Measurements from ENCODE around the gene SELENON. TPM values are rescaled to one million over a fixed set of nuclear protein-coding genes. Genes with fewer than 3 reads are reported as not detected.
A peak's percentile ranks its signal among the peaks of the same experiment; 100 is the strongest.

The SELENON gene
- total and polyA plus RNA-seq, 9 of the 15 experiments (the other 6 are each of a cell fraction or from before 2014, with no cell fraction given), result 0.43 to 26.7 (median 7.0) TPM

DNA sequence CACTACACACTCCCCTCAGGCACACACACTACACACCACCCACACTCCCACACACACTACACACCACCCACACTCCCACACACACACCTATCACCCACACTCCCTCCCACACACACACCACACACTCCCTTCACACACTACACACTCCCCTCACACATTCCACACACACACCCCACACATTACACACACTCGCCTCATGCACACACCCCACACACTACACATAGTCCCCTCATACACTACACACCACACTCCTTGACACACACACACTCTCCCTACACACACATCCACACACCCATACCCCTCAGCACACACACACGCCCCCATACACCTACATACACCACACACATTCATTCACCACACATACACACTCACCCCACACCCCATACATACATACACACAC is 31.0 kb upstream of the SELENON start:
- BruUV-seq (replicated peaks), result no TSS peak
- FAIRE-seq (peak; percentile 57), DNase-seq (ENCODE audit: extremely low read depth in 1 of 4, low spot score in 3 of 4) (no peak), ATAC-seq (no peak)
- 29% methylated on average over 2 of the region's 2 CpGs for WGBS (ENCODE audit: insufficient coverage, low coverage, missing lambda C conversion rate)
- intact Hi-C loops (cut with micrococcal nuclease) (no loop called here), in situ Hi-C loops (cut with MboI) (no loop called here)
- no peak overlapping the region; the same call in 2 of the 3 replicates for H3K27ac ChIP-seq (ENCODE audit: extremely low read depth, low read depth, low read length)
- no peak overlapping the region for H3K9ac ChIP-seq (ENCODE audit: insufficient read depth in 1 of 2, low read depth in 2 of 2, low read length in 2 of 2)
- no peak for TF ChIP-seq RBM22 (IDR thresholded peaks at IDR 0.05; ENCODE audit: low read depth, low read length, poor library complexity, severe bottlenecking)
- peak; percentile 19; the same call in 1 of the 2 replicates for TF ChIP-seq EHMT2 (IDR thresholded peaks at IDR 0.05)
- TF ChIP-seq, protein P1, sequence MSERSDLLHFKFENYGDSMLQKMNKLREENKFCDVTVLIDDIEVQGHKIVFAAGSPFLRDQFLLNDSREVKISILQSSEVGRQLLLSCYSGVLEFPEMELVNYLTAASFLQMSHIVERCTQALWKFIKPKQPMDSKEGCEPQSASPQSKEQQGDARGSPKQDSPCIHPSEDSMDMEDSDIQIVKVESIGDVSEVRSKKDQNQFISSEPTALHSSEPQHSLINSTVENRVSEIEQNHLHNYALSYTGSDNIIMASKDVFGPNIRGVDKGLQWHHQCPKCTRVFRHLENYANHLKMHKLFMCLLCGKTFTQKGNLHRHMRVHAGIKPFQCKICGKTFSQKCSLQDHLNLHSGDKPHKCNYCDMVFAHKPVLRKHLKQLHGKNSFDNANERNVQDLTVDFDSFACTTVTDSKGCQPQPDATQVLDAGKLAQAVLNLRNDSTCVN (CRISPR knock-in tag; IDR thresholded peaks at IDR 0.05), result peak; percentile 45; the same call in 1 of the 2 replicates
- TF ChIP-seq ZNF146 (CRISPR knock-in tag; IDR thresholded peaks at IDR 0.05; ENCODE audit: unreplicated experiment), result no peak
- no peak for TF ChIP-seq ZNF77 (CRISPR knock-in tag; IDR thresholded peaks at IDR 0.05)
- TF ChIP-seq PHB2 (IDR thresholded peaks at IDR 0.05; ENCODE audit: low read depth), result 0 out of 2 replicates have a peak, but pooled peaks have one; percentile 9
- peak; percentile 66 for TF ChIP-seq EGR1 (conservative IDR thresholded peaks at IDR 0.05)
- TF ChIP-seq ZNF175 (CRISPR knock-in tag; IDR thresholded peaks at IDR 0.05; ENCODE audit: low read depth), result no peak
- 0 out of 2 replicates have a peak, but pooled peaks have one; percentile 9 for TF ChIP-seq CBFB (CRISPR knock-in tag; IDR thresholded peaks at IDR 0.05)
- peak in 1 of 2 experiments; percentile 20; a peak in 1 of 4 replicates for TF ChIP-seq TRIM24 (IDR thresholded peaks at IDR 0.05)
- TF ChIP-seq, protein P2, sequence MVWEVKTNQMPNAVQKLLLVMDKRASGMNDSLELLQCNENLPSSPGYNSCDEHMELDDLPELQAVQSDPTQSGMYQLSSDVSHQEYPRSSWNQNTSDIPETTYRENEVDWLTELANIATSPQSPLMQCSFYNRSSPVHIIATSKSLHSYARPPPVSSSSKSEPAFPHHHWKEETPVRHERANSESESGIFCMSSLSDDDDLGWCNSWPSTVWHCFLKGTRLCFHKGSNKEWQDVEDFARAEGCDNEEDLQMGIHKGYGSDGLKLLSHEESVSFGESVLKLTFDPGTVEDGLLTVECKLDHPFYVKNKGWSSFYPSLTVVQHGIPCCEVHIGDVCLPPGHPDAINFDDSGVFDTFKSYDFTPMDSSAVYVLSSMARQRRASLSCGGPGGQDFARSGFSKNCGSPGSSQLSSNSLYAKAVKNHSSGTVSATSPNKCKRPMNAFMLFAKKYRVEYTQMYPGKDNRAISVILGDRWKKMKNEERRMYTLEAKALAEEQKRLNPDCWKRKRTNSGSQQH (CRISPR knock-in tag; IDR thresholded peaks at IDR 0.05), result peak; percentile 77
- peak; percentile 79; the same call in 1 of the 2 replicates for TF ChIP-seq TSC22D4 (tag; IDR thresholded peaks at IDR 0.05)
- TF ChIP-seq, protein P3, sequence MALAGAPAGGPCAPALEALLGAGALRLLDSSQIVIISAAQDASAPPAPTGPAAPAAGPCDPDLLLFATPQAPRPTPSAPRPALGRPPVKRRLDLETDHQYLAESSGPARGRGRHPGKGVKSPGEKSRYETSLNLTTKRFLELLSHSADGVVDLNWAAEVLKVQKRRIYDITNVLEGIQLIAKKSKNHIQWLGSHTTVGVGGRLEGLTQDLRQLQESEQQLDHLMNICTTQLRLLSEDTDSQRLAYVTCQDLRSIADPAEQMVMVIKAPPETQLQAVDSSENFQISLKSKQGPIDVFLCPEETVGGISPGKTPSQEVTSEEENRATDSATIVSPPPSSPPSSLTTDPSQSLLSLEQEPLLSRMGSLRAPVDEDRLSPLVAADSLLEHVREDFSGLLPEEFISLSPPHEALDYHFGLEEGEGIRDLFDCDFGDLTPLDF (CRISPR knock-in tag; IDR thresholded peaks at IDR 0.05), result no peak
- TF ChIP-seq, protein P4, sequence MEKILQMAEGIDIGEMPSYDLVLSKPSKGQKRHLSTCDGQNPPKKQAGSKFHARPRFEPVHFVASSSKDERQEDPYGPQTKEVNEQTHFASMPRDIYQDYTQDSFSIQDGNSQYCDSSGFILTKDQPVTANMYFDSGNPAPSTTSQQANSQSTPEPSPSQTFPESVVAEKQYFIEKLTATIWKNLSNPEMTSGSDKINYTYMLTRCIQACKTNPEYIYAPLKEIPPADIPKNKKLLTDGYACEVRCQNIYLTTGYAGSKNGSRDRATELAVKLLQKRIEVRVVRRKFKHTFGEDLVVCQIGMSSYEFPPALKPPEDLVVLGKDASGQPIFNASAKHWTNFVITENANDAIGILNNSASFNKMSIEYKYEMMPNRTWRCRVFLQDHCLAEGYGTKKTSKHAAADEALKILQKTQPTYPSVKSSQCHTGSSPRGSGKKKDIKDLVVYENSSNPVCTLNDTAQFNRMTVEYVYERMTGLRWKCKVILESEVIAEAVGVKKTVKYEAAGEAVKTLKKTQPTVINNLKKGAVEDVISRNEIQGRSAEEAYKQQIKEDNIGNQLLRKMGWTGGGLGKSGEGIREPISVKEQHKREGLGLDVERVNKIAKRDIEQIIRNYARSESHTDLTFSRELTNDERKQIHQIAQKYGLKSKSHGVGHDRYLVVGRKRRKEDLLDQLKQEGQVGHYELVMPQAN (IDR thresholded peaks at IDR 0.05; ENCODE audit: borderline replicate concordance), result peak; percentile 23; the same call in 1 of the 2 replicates
- 0 out of 4 replicates have a peak, but pooled peaks of 1 of the 2 experiments have one; percentile 24 for TF ChIP-seq HDAC1 (IDR thresholded peaks at IDR 0.05)
- TF ChIP-seq OTX1 (CRISPR knock-in tag; IDR thresholded peaks at IDR 0.05), result 0 out of 2 replicates have a peak, but pooled peaks have one; percentile 47
- H3K9me1 ChIP-seq (ENCODE audit: control insufficient read depth, insufficient read depth, low read length), result no peaks in the 10 kb centered on the region
- H3K9me3 ChIP-seq (replicated peaks; ENCODE audit: control insufficient read depth, insufficient read depth, low read depth, low read length), result no peaks in the 10 kb centered on the region; the same call in 1 of the 2 replicates
- CTCF ChIA-PET (ENCODE audit: low intra/inter-chr PET ratio), result no interaction called here
- H3K4me1 ChIP-seq (replicated peaks in 1 of 2; ENCODE audit: control insufficient read depth in 2 of 2, insufficient read depth in 2 of 2, low read length in 2 of 2), result peaks cover 8 to 26% of the 10 kb centered on the region in 2 experiments; a peak in 4 of 5 replicates
- H3K36me3 ChIP-seq (ENCODE audit: control insufficient read depth, insufficient read depth, low read length), result no peaks in the 10 kb centered on the region
- H3K4me3 ChIP-seq, result no peak overlapping the region
- H3K27me3 ChIP-seq (ENCODE audit: control insufficient read depth in 2 of 2, insufficient read depth in 2 of 2, low read length in 2 of 2), result peaks cover 0 to 22% of the 10 kb centered on the region in 2 experiments; a peak in 3 of 5 replicates
- H4K20me1 ChIP-seq (replicated peaks; ENCODE audit: control insufficient read depth, insufficient read depth, low read length), result peaks cover 6% of the 10 kb centered on the region; the same call in 1 of the 2 replicates
- H3K4me2 ChIP-seq (ENCODE audit: insufficient read depth, low read length), result no peak overlapping the region
- POLR2A ChIA-PET, result no interaction called here
- H2AFZ ChIP-seq (ENCODE audit: low read depth, low read length), result no peak overlapping the region
- no peaks in the 10 kb centered on the region for H3K79me2 ChIP-seq (ENCODE audit: control insufficient read depth, insufficient read depth, low read length)

All from K562 (cell line).